Endodermal cell (in vitro differentiated cells): ENCODE data around the gene LRP3. TPM values are rescaled to one million over a fixed set of nuclear protein-coding genes. Genes with fewer than 3 reads are reported as not detected.

Experiments used
- DNase-seq: peaks from one replicate; pipeline ENCODE4 v3.0.0-alpha.2; 2017
- H3K27ac ChIP-seq: 2 replicates; pipeline ENCODE4 v1.5.1; 2013; ENCODE audit warnings: mild to moderate bottlenecking, low read depth, low read length, moderate library complexity
- H3K27me3 ChIP-seq: 2 replicates; pipeline ENCODE4 v1.6.1; 2013; ENCODE audit warnings: mild to moderate bottlenecking, low read length, moderate library complexity; ENCODE audit not compliant: insufficient read depth, control insufficient read depth, poor library complexity, severe bottlenecking
- H3K36me3 ChIP-seq: 2 replicates; pipeline ENCODE4 v1.7.0; 2013; ENCODE audit warnings: mild to moderate bottlenecking, low read length, moderate library complexity; ENCODE audit not compliant: control insufficient read depth, insufficient read depth
- H3K4me1 ChIP-seq: one replicate; pipeline ENCODE4 v1.7.0; 2013; ENCODE audit warnings: low read length; ENCODE audit not compliant: control insufficient read depth, insufficient read depth
- H3K4me3 ChIP-seq: 2 replicates; pipeline ENCODE4 v1.5.1; 2013; ENCODE audit warnings: mild to moderate bottlenecking, low read length, moderate library complexity
- H3K9ac ChIP-seq: 2 replicates; pipeline ENCODE4 v1.6.1; 2013; ENCODE audit warnings: mild to moderate bottlenecking, low read length, moderate library complexity; ENCODE audit not compliant: poor library complexity, severe bottlenecking; ENCODE audit errors: extremely low read depth
- H3K9me3 ChIP-seq: 2 replicates; pipeline ENCODE4 v1.6.1; 2013; ENCODE audit warnings: mild to moderate bottlenecking, low read length, moderate library complexity; ENCODE audit not compliant: control insufficient read depth
- H3K27ac Mint-ChIP-seq: 2 replicates; pipeline ENCODE4 v1.8.0; 2020; ENCODE audit warnings: mixed read lengths
- H3K27me3 Mint-ChIP-seq: 2 replicates; pipeline ENCODE4 v1.8.0; 2021; ENCODE audit warnings: mild to moderate bottlenecking, mixed read lengths; ENCODE audit not compliant: insufficient read depth
- H3K36me3 Mint-ChIP-seq: 2 replicates; pipeline ENCODE4 v1.8.0; 2020; ENCODE audit warnings: low read depth, mixed read lengths
- H3K4me1 Mint-ChIP-seq: 2 replicates; pipeline ENCODE4 v1.8.0; 2020; ENCODE audit warnings: mixed read lengths
- H3K4me3 Mint-ChIP-seq: 2 replicates; pipeline ENCODE4 v1.8.0; 2020; ENCODE audit warnings: mild to moderate bottlenecking, moderate library complexity, mixed read lengths
- H3K9me3 Mint-ChIP-seq: 2 replicates; pipeline ENCODE4 v1.8.0; 2020; ENCODE audit warnings: mild to moderate bottlenecking, mixed read lengths
- WGBS, 2 experiments: methylation state at CpG; one replicate each; pipeline versions ENCODE4 v1.1.5 to v1.1.7; 2013; ENCODE audit warnings: missing lambda C conversion rate in 2 of 2, mixed read lengths in 1 of 2; ENCODE audit not compliant: insufficient coverage in 1 of 2, insufficient read length in 1 of 2; 5-methylcytosine and 5-hydroxymethylcytosine counted together
- total RNA-seq, 2 donors: library from RNA; stranded (reverse); fragmentation: NEBNext Ultra II Directional in 1 of 2; extraction: Animal tissue kit (Norgen Biotek cat#: 25700) in 1 of 2; gene quantifications; 2 replicates in 1 of 2; 3 replicates in 1 of 2; pipeline ENCODE4 v1.2.1, GENCODE V29; 2021
- TF ChIP-seq, protein P1 (sequence below): fragments of 200-600 bp; sonication (generic); conservative IDR thresholded peaks from 2 replicates; pipeline ENCODE4 v1.5.0; 2021; ENCODE audit warnings: antibody characterized with exemption, mild to moderate bottlenecking

LRP3 gene
- total RNA-seq, 2 donors from 2014 or later: 21.2 to 34.4 TPM

DNA sequence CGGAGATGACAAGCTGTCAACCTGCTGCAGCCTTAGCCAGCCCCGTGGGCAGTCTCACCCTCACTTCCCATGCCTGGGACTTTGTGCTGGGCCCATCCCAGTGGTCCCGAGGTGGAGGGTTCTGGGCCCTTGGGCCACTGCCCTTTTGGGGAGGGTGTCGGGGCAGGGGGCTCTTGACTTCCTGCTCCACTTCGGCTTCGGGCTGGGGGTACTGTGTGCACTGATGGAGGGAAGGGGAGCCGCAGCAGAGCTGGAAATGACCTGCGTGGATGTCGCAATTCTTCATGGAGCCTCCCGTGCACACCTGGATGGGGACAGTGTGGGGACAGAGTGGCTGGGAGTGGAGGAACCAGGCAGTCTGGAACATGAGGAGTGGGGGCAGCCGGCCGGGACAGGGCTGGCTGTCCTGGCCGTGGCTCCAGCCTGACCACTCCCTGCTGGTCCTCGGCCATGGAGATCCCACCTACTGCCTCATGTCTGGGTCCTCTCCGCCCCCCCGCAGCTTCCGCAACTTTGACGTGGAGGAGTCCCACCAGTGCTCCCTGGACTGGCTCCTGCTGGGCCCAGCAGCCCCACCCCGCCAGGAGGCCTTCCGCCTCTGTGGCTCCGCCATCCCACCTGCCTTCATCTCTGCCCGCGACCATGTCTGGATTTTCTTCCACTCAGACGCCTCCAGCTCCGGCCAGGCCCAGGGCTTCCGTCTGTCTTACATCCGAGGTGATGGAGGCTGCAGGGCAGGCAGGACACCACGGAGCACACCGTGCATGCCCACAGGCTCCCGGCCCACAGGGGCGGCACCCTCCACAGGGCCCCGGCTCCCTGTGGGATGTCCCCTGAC is 10.2 kb downstream of the LRP3 start:
- H3K4me3 Mint-ChIP-seq: no peak overlapping the region
- no peak for DNase-seq
- Histone ChIP-seq H3K36me3 (peaks cover 5% of the 10 kb centered on the region), H3K4me3 (no peak overlapping the region), H3K27me3 (no peaks in the 10 kb centered on the region), H3K9me3 (no peaks in the 10 kb centered on the region), H3K9ac (no peak overlapping the region), H3K4me1 (no peaks in the 10 kb centered on the region), H3K27ac (no peak overlapping the region)
- peaks cover 9% of the 10 kb centered on the region for H3K36me3 Mint-ChIP-seq
- H3K27me3 Mint-ChIP-seq: no peaks in the 10 kb centered on the region
- TF ChIP-seq, protein P1, sequence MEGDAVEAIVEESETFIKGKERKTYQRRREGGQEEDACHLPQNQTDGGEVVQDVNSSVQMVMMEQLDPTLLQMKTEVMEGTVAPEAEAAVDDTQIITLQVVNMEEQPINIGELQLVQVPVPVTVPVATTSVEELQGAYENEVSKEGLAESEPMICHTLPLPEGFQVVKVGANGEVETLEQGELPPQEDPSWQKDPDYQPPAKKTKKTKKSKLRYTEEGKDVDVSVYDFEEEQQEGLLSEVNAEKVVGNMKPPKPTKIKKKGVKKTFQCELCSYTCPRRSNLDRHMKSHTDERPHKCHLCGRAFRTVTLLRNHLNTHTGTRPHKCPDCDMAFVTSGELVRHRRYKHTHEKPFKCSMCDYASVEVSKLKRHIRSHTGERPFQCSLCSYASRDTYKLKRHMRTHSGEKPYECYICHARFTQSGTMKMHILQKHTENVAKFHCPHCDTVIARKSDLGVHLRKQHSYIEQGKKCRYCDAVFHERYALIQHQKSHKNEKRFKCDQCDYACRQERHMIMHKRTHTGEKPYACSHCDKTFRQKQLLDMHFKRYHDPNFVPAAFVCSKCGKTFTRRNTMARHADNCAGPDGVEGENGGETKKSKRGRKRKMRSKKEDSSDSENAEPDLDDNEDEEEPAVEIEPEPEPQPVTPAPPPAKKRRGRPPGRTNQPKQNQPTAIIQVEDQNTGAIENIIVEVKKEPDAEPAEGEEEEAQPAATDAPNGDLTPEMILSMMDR: no peak
- no peak overlapping the region for H3K27ac Mint-ChIP-seq
- H3K9me3 Mint-ChIP-seq: no peaks in the 10 kb centered on the region
- WGBS, 2 experiments: 91 to 98% methylated on average over 24 to 32 of the region's 32 CpGs
- no peaks in the 10 kb centered on the region for H3K4me1 Mint-ChIP-seq

DNA sequence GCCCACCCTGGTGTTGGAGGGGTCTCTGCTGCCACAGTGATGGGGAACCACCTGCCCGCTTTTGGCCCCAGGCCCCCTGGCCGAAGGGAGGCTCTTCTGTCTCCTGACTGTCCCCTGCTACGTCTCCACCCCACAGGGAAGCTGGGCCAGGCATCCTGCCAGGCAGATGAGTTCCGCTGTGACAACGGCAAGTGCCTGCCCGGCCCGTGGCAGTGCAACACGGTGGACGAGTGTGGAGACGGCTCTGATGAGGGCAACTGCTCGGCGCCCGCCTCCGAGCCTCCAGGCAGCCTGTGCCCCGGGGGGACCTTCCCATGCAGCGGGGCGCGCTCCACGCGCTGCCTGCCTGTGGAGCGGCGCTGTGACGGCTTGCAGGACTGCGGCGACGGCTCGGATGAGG is 11.0 kb downstream of the LRP3 start:
- WGBS, 2 experiments: 93 to 97% methylated on average over 18 to 27 of the region's 27 CpGs
- Histone ChIP-seq H3K27ac (no peak overlapping the region), H3K4me1 (no peaks in the 10 kb centered on the region), H3K27me3 (no peaks in the 10 kb centered on the region), H3K9ac (no peak overlapping the region), H3K4me3 (no peak overlapping the region), H3K9me3 (no peaks in the 10 kb centered on the region), H3K36me3 (peaks cover 5% of the 10 kb centered on the region)
- H3K9me3 Mint-ChIP-seq: no peaks in the 10 kb centered on the region
- TF ChIP-seq, protein P1: no peak
- no peaks in the 10 kb centered on the region for H3K4me1 Mint-ChIP-seq
- H3K27ac Mint-ChIP-seq: no peak overlapping the region
- DNase-seq: no peak
- H3K4me3 Mint-ChIP-seq: no peak overlapping the region
- peaks cover 9% of the 10 kb centered on the region for H3K36me3 Mint-ChIP-seq
- no peaks in the 10 kb centered on the region for H3K27me3 Mint-ChIP-seq

DNA sequence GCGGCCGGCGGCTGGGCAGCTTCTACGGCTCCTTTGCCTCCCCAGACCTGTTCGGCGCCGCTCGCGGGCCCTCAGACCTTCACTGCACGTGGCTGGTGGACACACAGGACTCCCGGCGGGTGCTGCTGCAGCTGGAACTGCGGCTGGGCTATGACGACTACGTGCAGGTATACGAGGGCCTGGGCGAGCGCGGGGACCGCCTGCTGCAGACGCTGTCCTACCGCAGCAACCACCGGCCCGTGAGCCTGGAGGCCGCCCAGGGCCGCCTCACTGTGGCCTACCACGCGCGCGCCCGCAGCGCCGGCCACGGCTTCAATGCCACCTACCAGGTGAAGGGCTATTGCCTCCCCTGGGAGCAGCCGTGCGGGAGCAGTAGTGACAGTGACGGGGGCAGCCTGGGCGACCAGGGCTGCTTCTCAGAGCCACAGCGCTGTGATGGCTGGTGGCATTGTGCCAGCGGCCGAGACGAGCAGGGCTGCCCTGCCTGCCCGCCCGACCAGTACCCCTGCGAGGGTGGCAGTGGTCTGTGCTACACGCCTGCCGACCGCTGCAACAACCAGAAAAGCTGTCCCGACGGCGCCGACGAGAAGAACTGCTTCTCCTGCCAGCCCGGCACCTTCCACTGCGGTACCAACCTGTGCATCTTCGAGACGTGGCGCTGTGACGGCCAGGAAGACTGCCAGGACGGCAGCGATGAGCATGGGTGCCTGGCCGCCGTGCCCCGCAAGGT is 11.6 kb downstream of the LRP3 start:
- Histone ChIP-seq H3K27ac (no peak overlapping the region), H3K27me3 (no peaks in the 10 kb centered on the region), H3K4me1 (no peaks in the 10 kb centered on the region), H3K36me3 (peaks cover 5% of the 10 kb centered on the region), H3K9me3 (no peaks in the 10 kb centered on the region), H3K4me3 (no peak overlapping the region), H3K9ac (no peak overlapping the region)
- no peaks in the 10 kb centered on the region for H3K4me1 Mint-ChIP-seq
- H3K27ac Mint-ChIP-seq: no peak overlapping the region
- TF ChIP-seq, protein P1: no peak
- no peak for DNase-seq
- WGBS, 2 experiments: 93 to 98% methylated on average over 47 to 64 of the region's 64 CpGs
- H3K27me3 Mint-ChIP-seq: no peaks in the 10 kb centered on the region
- no peak overlapping the region for H3K4me3 Mint-ChIP-seq
- no peaks in the 10 kb centered on the region for H3K9me3 Mint-ChIP-seq
- H3K36me3 Mint-ChIP-seq: peaks cover 9% of the 10 kb centered on the region
